DMS79 (cell line): ENCODE data around the gene NPAS3.
A peak's percentile ranks its signal among the peaks of the same experiment; 100 is the strongest.

ENCODE experiments used
- DNase-seq: peaks from one replicate; lab custom pipeline; 2025; lab: John Stamatoyannopoulos, UW

The NPAS3 gene

DNA sequence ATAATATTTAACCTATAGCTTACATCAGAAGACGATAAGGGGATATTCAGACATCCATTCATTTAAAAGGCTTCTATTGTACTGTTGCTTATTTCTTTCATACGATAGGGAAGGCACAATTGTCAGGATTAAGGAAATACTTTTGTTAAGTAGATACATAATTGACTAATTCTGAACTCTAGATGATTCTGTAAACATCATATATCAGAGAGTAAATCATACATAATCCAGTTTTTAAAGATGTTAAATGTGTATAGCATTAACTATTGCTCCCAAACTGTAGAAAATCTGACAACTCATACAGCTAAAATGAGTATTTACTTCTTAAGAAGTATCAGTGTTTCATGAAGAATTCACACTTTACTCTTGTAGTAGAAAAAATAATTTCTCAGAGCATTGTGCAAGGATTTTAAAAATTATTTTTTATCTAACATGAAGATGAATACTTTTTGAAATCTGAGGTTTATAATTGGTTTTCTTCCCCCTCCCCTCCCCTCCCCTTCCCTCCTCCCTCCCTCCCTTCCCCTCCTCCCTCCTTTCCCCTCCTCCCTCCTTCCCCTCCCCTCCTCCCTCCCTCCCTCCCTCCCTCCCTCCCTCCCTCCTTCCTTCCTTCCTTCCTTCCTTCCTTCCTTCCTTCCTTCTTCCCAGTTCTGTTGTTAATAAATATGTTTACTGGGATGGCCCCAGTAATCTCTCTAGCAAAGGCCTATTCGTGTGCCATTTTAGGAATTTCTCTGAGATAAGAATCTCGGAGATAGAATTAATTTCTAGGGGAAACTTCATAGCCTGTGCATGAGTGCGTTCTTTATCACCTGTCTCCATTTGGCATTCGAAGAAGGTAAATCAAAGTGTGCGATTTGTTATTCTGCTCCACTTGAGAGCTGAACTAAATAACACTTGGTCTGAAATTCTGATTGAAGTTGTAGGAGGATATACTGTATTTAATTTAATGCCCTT lies 2.3 kb downstream of the NPAS3 start:
- DNase-seq: no peak

DNA sequence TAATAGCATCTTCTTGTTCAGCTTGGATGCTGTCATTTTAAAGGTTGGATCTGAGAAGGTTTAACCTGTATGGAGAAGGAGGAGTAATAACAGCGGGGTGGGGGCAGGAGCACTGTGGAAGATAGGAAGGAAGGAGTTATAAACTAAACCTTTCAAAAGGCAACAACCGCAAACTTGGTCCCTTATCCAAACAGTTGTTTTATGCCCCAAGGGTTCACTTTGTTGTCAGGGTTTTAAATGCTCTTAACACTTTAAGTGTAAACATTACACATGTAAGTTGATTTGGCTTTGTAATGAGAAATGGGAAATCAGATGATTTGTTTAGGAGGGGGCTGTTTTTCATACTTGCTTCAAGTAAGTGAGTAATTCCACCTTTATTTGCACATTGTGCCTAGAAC lies 3.0 kb downstream of the NPAS3 start:
- no peak for DNase-seq

DNA sequence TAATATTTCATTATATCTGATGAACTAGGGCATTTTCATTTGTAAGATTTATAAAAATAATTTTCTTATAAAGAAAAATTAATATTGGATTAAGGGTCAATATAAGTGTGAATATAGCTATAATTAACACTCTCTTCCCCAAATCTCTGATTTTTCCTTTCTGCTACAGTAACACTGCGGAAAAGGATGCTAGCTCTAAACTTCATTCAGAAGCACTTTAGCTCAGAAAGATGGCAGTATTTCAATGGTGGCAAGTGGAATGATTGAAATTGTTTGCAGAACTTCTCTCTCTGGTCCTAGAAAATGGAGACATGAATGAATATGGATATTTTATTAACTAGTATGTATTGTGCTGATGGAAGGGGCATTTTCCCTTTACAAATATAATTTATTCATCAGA lies 8.4 kb downstream of the NPAS3 start:
- DNase-seq: no peak

DNA sequence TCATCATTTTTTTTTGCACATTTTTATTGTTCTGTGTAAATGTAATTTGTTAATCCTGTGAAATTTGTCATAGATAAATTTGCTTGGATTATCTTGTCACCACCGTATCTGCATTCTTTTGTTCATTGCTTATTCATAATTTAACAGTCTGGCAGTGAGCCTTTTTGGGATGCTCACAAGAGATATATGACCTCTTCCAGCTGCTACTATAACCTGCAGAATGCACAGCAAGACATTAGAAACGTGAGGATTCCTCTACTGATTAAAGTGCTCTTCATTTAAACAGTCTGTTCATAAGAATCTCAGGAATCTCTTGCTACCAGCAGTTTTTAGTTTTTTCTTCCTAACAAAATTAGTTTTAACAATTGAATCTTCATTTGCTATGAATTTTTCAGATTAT lies 9.1 kb downstream of the NPAS3 start:
- no peak for DNase-seq

DNA sequence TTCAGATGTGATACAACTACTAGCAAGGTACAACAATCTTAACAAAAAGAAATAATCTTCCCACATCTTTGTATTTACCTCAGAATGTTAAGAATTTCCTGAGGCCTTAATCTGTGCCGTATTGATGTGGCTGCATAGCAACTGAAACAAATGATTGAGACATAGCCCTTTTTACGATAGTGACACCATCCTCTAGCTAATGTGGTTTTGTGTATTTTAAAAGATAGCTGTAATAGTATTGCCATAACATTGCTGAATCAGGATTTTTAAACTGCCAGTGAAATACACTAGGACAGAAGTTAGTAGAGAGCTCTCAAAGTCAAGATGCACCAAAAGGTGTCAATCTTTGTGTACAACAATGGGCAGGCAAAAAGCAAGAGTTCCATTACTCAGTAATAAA lies 11.9 kb downstream of the NPAS3 start:
- DNase-seq: no peak

DNA sequence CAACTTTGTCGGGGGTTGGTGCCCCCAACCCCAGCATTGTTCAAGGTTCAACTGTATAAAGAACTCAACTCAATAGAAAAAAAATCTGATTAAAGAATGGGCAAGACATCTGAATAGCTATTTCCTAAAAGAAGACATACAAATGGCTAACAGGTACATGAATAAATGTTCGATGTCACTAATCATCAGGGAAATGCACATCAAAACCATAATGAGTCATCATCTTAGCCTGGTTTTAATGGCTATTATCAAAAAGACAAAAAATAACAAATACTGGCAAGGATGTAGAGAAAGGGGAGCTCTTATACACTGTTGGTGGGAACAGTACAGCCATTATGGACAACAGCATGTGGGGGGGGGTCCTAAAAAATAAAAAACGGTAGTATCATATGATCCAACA lies 28.7 kb downstream of the NPAS3 start:
- DNase-seq: no peak

DNA sequence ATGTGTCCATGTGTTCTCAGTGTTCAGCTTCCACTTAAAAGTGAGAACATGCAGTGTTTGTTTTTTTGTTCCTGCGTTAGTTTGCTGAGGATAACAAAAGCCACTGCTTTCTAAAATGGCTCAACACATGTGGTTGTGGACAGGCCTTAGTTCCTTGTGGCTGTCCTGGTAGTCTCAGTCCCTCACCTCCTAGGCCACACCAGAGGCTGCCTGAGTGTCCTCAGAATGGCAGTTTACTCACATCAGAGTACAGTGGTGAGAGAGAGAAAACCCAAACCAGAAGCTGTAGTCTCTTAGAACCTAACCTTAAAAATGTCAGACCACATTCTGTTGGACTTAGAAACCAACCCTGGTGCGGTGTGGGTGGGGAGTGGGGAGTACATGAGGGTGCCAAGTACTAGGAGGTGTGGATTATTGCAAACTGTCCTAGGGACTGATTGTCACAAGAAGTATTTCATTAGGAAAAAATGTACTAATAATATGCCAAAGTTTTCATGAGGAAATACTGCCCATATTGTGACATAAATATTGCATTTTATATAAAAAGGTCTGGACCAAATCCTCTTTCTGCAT lies 30.4 kb downstream of the NPAS3 start:
- DNase-seq: no peak

DNA sequence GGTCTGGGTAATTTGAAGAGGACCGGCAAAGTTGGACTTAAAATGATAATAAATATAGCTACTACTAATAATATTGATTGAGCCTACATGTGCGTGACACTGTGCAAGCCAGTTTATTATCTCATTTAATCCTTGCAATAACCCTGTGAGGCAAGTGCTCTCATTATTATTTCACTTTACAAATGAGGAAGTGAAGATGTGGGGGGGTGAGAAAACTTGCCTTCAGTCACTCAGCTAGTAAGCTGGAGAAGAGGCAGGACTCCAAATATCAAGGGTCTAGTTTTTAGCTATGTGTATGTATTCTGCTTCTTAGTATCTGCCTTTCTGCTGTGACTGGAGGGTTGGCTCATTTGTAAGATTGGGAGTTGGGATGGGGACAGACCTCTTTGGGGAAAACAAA lies 39.2 kb downstream of the NPAS3 start:
- DNase-seq: no peak

DNA sequence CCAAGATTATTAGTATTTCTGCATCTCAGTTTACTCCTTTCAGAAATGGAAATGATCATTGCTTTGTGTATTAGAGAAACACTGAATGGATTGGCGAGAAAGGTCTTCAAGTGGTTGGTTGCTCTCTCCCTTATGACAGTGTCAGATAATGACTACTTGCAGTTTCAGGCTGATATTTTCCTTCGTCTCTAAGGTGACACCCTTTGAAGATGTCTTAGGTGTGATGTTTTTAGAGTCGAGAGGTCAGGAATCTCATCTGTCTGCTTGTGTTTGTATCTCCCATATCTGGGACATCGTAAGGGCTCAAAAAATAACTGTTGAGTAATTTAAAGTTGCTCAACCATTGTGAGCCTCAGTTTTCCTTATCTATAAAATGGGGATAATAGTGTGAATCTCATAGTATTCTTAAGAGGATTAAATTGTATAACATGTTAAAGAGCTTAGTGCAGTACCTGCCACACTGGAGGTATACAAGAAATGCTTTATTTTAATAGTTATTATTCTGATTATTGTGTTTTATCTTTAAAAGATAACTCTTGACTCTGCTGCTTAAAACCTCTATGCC lies 40.1 kb downstream of the NPAS3 start:
- no peak for DNase-seq

DNA sequence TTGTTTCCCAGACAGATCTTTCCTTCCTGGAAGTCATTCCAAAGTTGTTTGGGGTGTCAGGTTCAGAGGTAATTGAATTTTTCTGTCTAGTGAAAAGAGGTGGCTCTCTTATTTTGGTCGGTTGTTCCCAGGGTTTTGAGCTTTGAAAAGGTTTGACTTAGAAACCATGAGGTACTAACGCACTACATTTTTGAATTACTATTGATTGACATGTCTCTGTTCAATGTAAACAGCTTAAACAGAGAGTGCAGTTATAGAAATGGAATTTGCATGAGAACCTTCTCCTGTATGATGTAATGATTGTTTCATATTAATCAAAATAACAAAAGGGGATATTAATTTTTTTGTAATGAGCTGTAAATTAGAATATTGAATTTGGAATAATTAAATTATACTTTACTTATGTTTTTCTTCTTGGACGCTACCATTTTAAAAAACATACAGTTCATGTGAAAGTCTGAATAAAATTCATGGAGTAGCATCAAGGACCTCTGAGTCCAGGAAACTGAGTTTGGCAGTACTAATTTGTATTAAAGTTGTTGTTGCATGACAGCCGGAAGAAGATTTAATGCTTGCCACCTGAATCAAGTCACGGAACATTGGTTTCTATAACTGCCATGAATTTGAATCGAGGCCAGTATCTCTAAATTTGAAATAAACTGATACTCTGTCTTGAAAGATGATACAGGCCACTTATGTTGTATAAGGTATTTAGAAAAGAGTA lies 41.7 kb downstream of the NPAS3 start:
- DNase-seq: peak; percentile 3

DNA sequence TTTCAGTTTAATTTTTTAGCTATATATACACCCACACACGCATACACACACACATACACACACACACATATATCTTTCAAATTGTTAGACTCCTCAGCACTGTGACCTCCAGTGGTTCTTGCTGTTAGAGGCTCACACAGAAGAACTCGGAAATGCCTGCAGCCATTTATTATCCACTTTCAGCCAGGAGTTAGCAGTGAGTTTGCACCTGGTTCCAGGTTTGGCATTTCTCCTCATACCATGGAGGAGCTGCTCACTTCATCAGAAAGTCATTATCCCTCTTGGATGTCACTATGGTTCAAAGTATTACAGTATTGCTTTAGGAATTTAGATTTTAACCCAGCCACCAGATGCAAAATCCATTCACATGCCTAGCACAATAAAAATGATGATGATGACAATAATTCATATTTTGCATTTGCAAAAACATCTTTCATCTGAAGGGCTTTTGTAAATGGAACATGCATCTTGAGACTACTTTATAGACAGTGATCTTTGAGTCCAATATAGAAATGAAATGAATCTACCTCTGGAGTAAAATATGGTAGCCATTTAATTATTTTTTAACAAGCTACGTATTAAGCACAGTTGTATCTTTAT lies 42.3 kb downstream of the NPAS3 start:
- DNase-seq: no peak

DNA sequence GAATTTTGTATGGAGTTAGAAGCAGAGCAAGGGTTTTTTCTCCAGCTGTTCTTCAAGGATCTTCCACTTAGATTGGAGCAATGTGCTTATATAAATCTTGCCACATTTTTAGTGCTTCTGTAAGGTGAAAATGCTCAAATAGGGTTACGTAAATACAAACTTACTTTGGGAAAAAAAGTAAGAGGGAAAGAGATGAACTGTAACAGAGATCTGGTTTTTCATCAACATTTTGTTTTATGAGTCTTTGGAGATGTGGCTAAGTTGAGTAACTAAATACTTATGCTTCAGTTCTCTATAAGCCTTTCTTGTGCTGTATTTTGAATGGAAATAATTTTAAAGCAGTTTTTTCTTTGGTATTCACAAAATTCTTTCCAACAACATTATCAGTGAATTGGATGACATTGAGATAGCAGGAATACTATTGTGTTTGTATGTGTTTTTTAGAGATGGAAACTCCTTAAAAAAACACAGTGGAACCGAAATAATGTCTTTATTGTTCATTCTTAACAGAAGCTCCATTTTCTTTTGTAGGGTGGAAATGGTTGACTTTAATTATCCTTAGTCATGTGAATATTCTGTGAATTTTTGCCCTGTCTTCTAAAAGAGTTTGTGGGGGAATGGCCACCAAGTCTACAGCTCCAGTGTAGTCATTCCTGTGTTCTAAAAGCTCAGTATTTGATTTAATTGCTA lies 45.7 kb downstream of the NPAS3 start:
- DNase-seq: no peak

DNA sequence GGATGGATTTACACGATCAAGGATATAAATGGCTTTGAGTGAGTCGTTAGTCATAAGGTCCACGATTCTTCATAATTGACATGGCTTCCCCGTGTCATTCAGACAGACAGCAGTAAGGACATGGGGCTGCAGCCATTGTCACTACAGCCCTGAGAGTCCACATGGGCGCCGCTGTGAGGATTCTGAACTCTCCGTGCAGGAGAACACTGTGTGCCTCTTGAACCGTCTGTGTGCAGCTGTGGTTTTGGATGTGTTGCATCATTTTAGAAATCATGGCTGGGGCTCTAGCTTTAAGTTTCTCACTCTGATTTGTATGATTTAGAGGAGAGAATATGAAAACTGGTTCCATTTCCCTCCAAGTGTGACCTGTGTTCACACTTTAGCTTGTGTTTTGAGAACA lies 47.2 kb downstream of the NPAS3 start:
- DNase-seq: no peak

DNA sequence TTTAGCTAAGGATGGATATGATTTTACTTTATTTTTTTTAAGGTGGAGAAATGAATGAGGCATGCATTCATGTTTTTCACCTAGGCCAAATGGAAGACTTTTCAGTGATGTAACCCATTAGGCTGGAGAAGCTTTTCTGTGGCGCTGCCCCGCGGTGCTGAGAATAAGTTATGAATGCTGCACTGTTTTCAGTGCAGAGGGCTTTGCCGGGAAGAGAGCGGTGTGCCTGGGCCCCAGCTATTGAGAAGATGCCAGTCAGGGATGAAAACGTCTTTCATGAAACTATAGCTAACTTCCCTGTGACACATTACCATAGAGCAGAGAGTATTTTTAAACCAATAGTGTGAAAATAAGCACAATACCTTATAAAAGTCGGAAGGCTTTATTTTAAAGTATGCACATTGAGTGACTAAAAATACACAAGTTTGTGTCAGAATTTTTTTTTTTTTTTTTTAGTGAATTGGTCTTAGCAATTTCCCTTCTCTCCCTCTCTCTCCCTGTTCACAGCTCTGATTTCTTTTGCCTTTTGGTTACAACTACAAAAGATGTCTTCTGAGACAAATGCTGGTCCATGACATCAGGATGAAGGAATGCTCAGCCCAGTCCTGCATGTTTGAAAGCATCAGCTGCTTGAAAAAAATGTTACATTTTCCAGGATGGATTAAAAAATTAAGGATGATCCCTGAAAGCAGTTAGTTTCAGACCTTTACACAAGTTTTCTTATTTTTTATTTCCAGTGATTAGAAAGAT lies 48.3 kb downstream of the NPAS3 start:
- DNase-seq: no peak

DNA sequence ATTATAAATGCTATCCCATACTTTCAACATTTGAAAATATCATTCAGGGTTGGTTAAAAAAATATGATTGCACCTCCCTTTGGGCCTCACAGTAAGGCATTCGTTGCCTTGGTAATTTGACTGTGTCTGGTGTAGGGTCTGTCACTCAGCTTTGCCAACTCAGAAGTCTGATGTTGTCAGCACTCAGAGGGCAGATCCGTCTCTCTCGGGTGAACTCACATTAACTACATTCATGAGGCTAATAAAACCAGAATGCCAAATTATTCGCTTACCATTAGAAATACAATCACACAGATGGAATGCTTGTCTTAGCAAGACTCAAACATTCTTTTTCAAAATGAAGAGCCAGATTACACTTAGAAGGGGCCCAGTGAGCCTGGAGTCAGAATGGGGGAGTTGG lies 53.0 kb downstream of the NPAS3 start:
- no peak for DNase-seq

DNA sequence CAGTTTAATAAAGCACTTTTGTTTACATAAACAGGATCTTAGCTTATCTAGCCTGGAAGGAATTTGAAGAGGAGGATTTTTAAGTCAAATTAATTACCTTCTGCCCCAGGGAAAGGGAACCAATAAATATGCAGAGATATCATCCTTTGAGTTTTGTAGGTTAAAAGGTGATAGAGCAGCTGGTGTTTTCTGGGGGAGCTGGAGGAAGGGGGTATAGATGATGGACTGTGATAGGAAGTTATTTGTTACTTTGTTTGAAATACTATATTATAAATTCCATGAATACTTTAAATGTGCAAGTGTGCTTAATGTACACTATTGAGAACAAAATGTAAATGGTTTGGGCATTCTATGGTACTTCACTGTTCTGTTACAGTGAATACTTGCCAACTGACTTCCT lies 55.2 kb downstream of the NPAS3 start:
- DNase-seq: no peak

DNA sequence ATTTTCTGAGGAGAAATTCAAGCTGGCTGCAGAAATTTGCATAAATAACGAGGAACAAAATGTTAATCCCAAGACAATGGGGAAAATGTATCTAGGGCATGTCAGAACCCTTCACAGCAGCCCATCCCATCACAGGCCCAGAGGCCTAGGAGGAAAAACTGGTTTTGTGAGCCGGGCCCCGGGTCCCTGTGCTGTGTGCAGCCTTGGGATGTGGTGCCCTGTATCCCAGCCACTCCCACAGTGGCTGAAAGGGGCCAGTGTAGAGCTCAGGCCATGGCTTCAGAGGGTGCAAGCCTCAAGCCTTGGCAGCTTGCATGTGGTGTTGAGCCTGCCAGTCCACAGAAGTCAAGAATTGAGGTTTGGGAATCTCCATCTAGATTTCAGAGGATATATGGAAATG lies 57.7 kb downstream of the NPAS3 start:
- no peak for DNase-seq

DNA sequence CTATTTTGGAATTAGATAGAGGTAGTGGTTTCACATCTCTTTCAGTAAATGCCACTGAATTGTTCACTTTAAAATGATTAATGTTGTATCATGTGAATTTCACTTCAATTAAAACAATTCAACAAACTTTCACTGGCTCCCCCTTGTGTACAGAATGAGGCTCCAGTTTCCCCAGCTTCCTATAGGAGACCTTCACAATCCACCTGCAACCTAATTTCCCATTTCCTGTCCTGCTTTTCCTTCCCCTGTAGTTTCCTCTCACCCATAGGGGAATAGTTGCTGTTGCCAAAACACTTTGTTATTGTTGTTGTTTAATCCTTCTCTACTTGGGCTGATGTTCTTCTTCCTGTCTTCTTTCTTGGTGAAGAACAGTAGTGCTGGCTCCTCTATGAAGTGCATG lies 59.8 kb downstream of the NPAS3 start:
- DNase-seq: no peak

DNA sequence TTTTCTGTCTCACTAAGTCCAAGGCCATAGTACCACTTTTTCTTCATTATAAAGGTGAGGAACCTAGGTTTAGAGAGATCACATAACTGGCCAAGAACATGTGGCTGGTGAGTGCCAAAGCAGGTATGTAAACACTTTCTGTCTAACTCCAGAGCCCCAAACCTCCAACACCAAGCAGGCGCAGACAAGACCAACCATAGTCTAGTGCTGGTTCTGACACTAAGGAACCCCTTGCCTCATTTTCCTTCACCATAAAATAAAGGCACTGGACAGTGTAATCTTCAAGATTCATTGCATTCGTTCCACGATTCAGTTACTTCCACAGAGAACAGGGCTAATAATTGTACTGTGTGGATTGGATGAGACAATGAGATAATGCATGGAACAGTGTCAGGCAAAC lies 71.0 kb downstream of the NPAS3 start:
- no peak for DNase-seq

DNA sequence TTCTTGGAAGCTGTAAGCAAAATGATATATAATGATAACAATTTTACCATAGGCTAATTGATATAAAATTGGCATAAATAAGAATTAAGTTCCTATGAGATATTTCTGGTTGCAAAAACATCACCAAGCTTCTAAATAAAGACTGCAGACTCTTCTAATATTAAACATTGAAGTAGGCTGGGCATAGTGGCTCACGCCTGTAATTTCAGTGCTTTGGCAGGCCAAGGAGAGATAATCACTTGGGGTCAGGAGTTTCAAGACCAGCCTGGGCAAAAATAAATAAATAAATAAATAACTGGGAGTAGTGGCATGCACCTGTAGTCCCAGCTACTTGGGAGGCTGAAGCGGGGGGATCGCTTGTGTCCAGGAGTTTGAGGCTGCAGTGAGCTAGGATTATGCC lies 71.8 kb downstream of the NPAS3 start:
- DNase-seq: no peak

DNA sequence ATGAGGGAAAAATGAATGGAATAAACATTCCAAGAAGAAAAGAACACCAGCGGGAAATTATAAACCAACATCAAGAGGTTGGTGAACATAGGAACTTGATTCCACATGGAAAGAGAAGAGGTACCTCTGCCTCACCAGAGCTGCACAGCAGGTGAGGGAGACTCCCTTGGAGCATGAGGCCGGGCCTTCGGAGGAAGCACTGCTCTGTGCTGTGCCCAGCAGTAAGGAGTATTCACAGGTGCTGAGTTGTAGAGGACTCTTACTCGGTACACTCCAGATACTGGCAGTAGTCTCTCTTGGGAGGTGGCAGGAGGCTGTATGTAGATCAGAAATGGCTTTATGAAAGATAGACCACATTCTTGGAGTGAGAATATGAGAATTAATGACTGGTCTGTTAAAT lies 76.0 kb downstream of the NPAS3 start:
- DNase-seq: no peak
